Measurements from ENCODE around the gene PATJ.

The PATJ gene

GRCh38 chr1:62194651-62195544 is 452.6 kb downstream of the PATJ start, which contains the start of gene L1TD1:
Gene L1TD1 (plus strand): TSS chr1:62194849. CDS start chr1:62206629, 11,780 bp downstream.
- WGBS (ENCODE audit: insufficient coverage): 14% methylated on average over 47 of the region's 55 CpGs
- Histone ChIP-seq H3K4me3 (ENCODE audit: control insufficient read depth in 1 of 7, extremely low read depth in 1 of 7, insufficient read depth in 4 of 7, low read depth in 2 of 7, low read length in 6 of 7) (peak within 1 kb of the TSS in 3 of 7 experiments; percentile 6 to 40 (median 19)), H3K27ac (ENCODE audit: insufficient read depth in 1 of 2, low read depth in 1 of 2, low read length in 2 of 2, poor library complexity in 1 of 2, severe bottlenecking in 2 of 2) (no peak within 1 kb of the TSS), H3K36me3 (ENCODE audit: control insufficient read depth in 4 of 4, insufficient read depth in 4 of 4, low read length in 3 of 4) (no peaks in the 10 kb centered on the region), H3K27me3 (replicated peaks in 2 of 5; ENCODE audit: control insufficient read depth in 4 of 5, insufficient read depth in 5 of 5, low read length in 4 of 5) (peaks cover 8 to 47% (median 21%) of the 10 kb centered on the region in 5 experiments), H3K4me1 (ENCODE audit: control extremely low read depth in 1 of 4, control insufficient read depth in 4 of 4, insufficient read depth in 4 of 4, low read length in 3 of 4) (peaks cover 0 to 8% (median 3%) of the 10 kb centered on the region in 4 experiments), H3K9me3 (ENCODE audit: control extremely low read depth in 1 of 5, control insufficient read depth in 4 of 5, insufficient read depth in 2 of 5, low read depth in 1 of 5, low read length in 4 of 5) (peaks cover 0 to 3% (median 2%) of the 10 kb centered on the region in 5 experiments)
- ChIA-PET CTCF (no interaction called here), POLR2A (no interaction called here)
- DNase-seq: peak in 1 of 3 donors; percentile 2

GRCh38 chr1:62196086-62196690 is 453.9 kb downstream of the PATJ start:
- Histone ChIP-seq H3K36me3 (ENCODE audit: control insufficient read depth in 4 of 4, insufficient read depth in 4 of 4, low read length in 3 of 4) (no peaks in the 10 kb centered on the region), H3K27ac (ENCODE audit: insufficient read depth in 1 of 2, low read depth in 1 of 2, low read length in 2 of 2, poor library complexity in 1 of 2, severe bottlenecking in 2 of 2) (no peak overlapping the region), H3K4me3 (ENCODE audit: control insufficient read depth in 1 of 7, extremely low read depth in 1 of 7, insufficient read depth in 4 of 7, low read depth in 2 of 7, low read length in 6 of 7) (no peak overlapping the region), H3K4me1 (ENCODE audit: control extremely low read depth in 1 of 4, control insufficient read depth in 4 of 4, insufficient read depth in 4 of 4, low read length in 3 of 4) (peaks cover 0 to 8% (median 3%) of the 10 kb centered on the region in 4 experiments), H3K27me3 (replicated peaks in 2 of 5; ENCODE audit: control insufficient read depth in 4 of 5, insufficient read depth in 5 of 5, low read length in 4 of 5) (peaks cover 8 to 47% (median 21%) of the 10 kb centered on the region in 5 experiments), H3K9me3 (ENCODE audit: control extremely low read depth in 1 of 5, control insufficient read depth in 4 of 5, insufficient read depth in 2 of 5, low read depth in 1 of 5, low read length in 4 of 5) (peaks cover 0 to 3% (median 2%) of the 10 kb centered on the region in 5 experiments)
- CTCF ChIA-PET: interaction anchor here (0.7 kb wide), 1 partner anchor 230 kb away, joined by 3 read pairs; no protein-coding TSS in a partner anchor
- WGBS (ENCODE audit: insufficient coverage): 90% methylated on average over 4 of the region's 17 CpGs
- POLR2A ChIA-PET: no interaction called here
- DNase-seq: no peak

DNA sequence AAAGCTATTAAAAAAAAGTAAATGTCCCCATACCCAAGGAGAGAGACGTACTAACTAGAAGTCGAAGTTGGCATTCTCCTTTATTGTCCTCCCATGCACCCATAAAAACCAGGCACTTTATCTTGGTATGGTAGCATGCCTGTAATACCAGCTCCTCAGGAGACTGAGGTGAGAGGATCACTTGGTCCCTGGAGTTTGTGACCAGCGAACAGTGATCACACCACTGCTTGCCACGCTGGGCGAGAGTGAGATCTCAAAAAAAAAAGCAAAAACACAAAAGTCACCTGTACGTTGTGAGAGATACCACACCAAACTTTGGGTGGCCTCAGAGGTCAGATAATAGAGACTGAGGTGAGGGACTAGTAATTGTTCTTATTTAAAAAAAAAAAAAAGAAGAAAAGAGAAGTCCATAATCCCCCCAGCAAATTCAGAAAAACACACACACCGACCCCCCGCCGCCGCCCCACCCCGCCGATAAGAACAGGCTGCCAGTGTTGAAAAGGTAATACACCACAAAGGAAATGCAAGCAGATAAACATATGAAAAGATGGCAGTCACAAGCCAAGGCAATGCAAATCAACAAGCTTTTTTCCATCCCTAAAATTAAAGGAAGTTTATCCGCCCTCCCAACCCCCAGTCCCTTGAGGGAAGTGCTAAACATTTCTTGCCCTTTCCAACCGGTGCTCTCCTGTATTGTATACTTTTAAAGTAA is 455.9 kb downstream of the PATJ start:
- Histone ChIP-seq H3K9me3 (ENCODE audit: control extremely low read depth in 1 of 5, control insufficient read depth in 4 of 5, insufficient read depth in 2 of 5, low read depth in 1 of 5, low read length in 4 of 5) (peaks cover 0 to 3% (median 2%) of the 10 kb centered on the region in 5 experiments), H3K4me3 (ENCODE audit: control insufficient read depth in 1 of 7, extremely low read depth in 1 of 7, insufficient read depth in 4 of 7, low read depth in 2 of 7, low read length in 6 of 7) (no peak overlapping the region), H3K36me3 (ENCODE audit: control insufficient read depth in 4 of 4, insufficient read depth in 4 of 4, low read length in 3 of 4) (no peaks in the 10 kb centered on the region), H3K27me3 (replicated peaks in 2 of 5; ENCODE audit: control insufficient read depth in 4 of 5, insufficient read depth in 5 of 5, low read length in 4 of 5) (peaks cover 7 to 47% (median 21%) of the 10 kb centered on the region in 5 experiments), H3K4me1 (ENCODE audit: control extremely low read depth in 1 of 4, control insufficient read depth in 4 of 4, insufficient read depth in 4 of 4, low read length in 3 of 4) (peaks cover 0 to 8% (median 3%) of the 10 kb centered on the region in 4 experiments), H3K27ac (ENCODE audit: insufficient read depth in 1 of 2, low read depth in 1 of 2, low read length in 2 of 2, poor library complexity in 1 of 2, severe bottlenecking in 2 of 2) (no peak overlapping the region)
- WGBS (ENCODE audit: insufficient coverage): 61% methylated on average over 5 of the region's 14 CpGs
- DNase-seq: peak in 1 of 3 donors; percentile 27
- CTCF ChIA-PET: interaction anchor here (0.8 kb wide), 1 partner anchor 63 kb away, joined by 3 read pairs; no protein-coding TSS in a partner anchor
- POLR2A ChIA-PET: interaction anchor here (0.6 kb wide), 1 partner anchor 461 kb away, joined by 4 read pairs; no protein-coding TSS in a partner anchor

DNA sequence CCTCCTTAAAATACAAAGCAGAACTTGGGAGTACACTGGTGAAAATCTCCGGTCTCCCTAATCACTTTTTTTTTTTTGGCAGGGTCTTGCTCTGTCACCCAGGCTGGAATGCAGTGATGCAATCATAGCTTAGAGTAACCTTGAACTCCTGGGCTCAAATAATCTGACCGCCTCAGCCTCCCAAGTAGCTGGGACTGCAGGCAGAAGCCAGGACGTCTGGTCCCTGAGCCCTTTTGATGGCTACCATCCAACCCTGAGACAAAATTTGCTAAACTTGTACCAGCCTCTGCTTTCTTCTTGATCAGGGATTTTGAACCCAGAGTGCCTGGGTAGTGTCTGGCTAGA is 456.5 kb downstream of the PATJ start:
- Histone ChIP-seq H3K27me3 (replicated peaks in 2 of 5; ENCODE audit: control insufficient read depth in 4 of 5, insufficient read depth in 5 of 5, low read length in 4 of 5) (peaks cover 6 to 47% (median 21%) of the 10 kb centered on the region in 5 experiments), H3K9me3 (ENCODE audit: control extremely low read depth in 1 of 5, control insufficient read depth in 4 of 5, insufficient read depth in 2 of 5, low read depth in 1 of 5, low read length in 4 of 5) (peaks cover 0 to 3% (median 2%) of the 10 kb centered on the region in 5 experiments), H3K36me3 (ENCODE audit: control insufficient read depth in 4 of 4, insufficient read depth in 4 of 4, low read length in 3 of 4) (no peaks in the 10 kb centered on the region), H3K4me3 (ENCODE audit: control insufficient read depth in 1 of 7, extremely low read depth in 1 of 7, insufficient read depth in 4 of 7, low read depth in 2 of 7, low read length in 6 of 7) (no peak overlapping the region), H3K27ac (ENCODE audit: insufficient read depth in 1 of 2, low read depth in 1 of 2, low read length in 2 of 2, poor library complexity in 1 of 2, severe bottlenecking in 2 of 2) (no peak overlapping the region), H3K4me1 (ENCODE audit: control extremely low read depth in 1 of 4, control insufficient read depth in 4 of 4, insufficient read depth in 4 of 4, low read length in 3 of 4) (peaks cover 0 to 8% (median 3%) of the 10 kb centered on the region in 4 experiments)
- POLR2A ChIA-PET: interaction anchor here (0.6 kb wide), 1 partner anchor 461 kb away, joined by 4 read pairs; no protein-coding TSS in a partner anchor
- 50% methylated on average over 2 of the region's 3 CpGs for WGBS (ENCODE audit: insufficient coverage)
- CTCF ChIA-PET: no interaction called here
- no peak for DNase-seq

DNA sequence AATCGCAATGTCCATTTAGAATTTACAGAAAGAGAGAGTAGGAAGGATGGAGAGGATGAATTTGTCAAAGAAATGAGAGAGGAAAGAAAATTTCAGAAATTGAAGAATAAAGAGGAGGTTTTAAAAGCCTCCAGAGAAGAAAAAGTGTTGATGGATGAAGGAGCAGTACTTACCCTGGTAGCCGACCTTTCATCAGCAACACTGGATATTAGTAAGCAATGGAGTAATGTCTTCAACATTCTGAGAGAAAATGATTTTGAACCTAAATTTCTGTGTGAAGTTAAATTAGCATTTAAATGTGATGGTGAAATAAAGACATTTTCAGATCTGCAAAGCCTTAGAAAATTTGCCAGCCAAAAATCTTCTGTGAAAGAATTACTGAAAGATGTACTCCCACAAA is 464.9 kb downstream of the PATJ start:
- no peaks in the 10 kb centered on the region for H3K36me3 ChIP-seq (ENCODE audit: control insufficient read depth in 4 of 4, insufficient read depth in 4 of 4, low read length in 3 of 4)
- POLR2A ChIA-PET: no interaction called here
- WGBS (ENCODE audit: insufficient coverage): 100% methylated on average over 2 of the region's 2 CpGs

GRCh38 chr1:62208087-62208486 is 465.8 kb downstream of the PATJ start:
- H3K9me3 ChIP-seq (ENCODE audit: control extremely low read depth in 1 of 5, control insufficient read depth in 4 of 5, insufficient read depth in 2 of 5, low read depth in 1 of 5, low read length in 4 of 5): peaks cover 0 to 20% (median 3%) of the 10 kb centered on the region in 5 experiments
- no peaks in the 10 kb centered on the region for H3K4me1 ChIP-seq (ENCODE audit: control extremely low read depth in 1 of 4, control insufficient read depth in 4 of 4, insufficient read depth in 4 of 4, low read length in 3 of 4)
- no peak overlapping the region for H3K4me3 ChIP-seq (ENCODE audit: control insufficient read depth in 1 of 7, extremely low read depth in 1 of 7, insufficient read depth in 4 of 7, low read depth in 2 of 7, low read length in 6 of 7)
- H3K27me3 ChIP-seq (replicated peaks in 2 of 5; ENCODE audit: control insufficient read depth in 4 of 5, insufficient read depth in 5 of 5, low read length in 4 of 5): no peaks in the 10 kb centered on the region
- 100% methylated on average over 5 of the region's 5 CpGs for WGBS (ENCODE audit: insufficient coverage)
- H3K27ac ChIP-seq (ENCODE audit: insufficient read depth in 1 of 2, low read depth in 1 of 2, low read length in 2 of 2, poor library complexity in 1 of 2, severe bottlenecking in 2 of 2): no peak overlapping the region
- CTCF ChIA-PET: interaction anchor here (0.6 kb wide), 1 partner anchor 1341 kb away, joined by 3 read pairs; no protein-coding TSS in a partner anchor
- POLR2A ChIA-PET: no interaction called here
- H3K36me3 ChIP-seq (ENCODE audit: control insufficient read depth in 4 of 4, insufficient read depth in 4 of 4, low read length in 3 of 4): no peaks in the 10 kb centered on the region
- DNase-seq: no peak

More for the DNA sequence above, 464.9 kb downstream of the PATJ start:
- no peak for DNase-seq
- peaks cover 0 to 20% (median 3%) of the 10 kb centered on the region in 5 experiments for H3K9me3 ChIP-seq (ENCODE audit: control extremely low read depth in 1 of 5, control insufficient read depth in 4 of 5, insufficient read depth in 2 of 5, low read depth in 1 of 5, low read length in 4 of 5)
- H3K4me1 ChIP-seq (ENCODE audit: control extremely low read depth in 1 of 4, control insufficient read depth in 4 of 4, insufficient read depth in 4 of 4, low read length in 3 of 4): no peaks in the 10 kb centered on the region
- no peak overlapping the region for H3K4me3 ChIP-seq (ENCODE audit: control insufficient read depth in 1 of 7, extremely low read depth in 1 of 7, insufficient read depth in 4 of 7, low read depth in 2 of 7, low read length in 6 of 7)
- H3K27ac ChIP-seq (ENCODE audit: insufficient read depth in 1 of 2, low read depth in 1 of 2, low read length in 2 of 2, poor library complexity in 1 of 2, severe bottlenecking in 2 of 2): no peak overlapping the region
- CTCF ChIA-PET: interaction anchor here (1.3 kb wide), 1 partner anchor 12 kb away, joined by 3 read pairs; no protein-coding TSS in a partner anchor
- no peaks in the 10 kb centered on the region for H3K27me3 ChIP-seq (replicated peaks in 2 of 5; ENCODE audit: control insufficient read depth in 4 of 5, insufficient read depth in 5 of 5, low read length in 4 of 5)

Measured in common myeloid progenitor, CD34-positive (primary cell).